ENCODE data around the gene ZBTB22. TPM values are rescaled to one million over a fixed set of nuclear protein-coding genes. Genes with fewer than 3 reads are reported as not detected.
A peak's percentile ranks its signal among the peaks of the same experiment; 100 is the strongest.

Gene ZBTB22
- total and polyA plus RNA-seq, 4 donors, result 1.6 to 7.8 (median 4.7) TPM

- TF ChIP-seq YY1 (IDR thresholded peaks at IDR 0.05) (no peak), HNF4G (IDR thresholded peaks at IDR 0.05) (no peak), ATF3 (IDR thresholded peaks at IDR 0.05) (no peak), EGR1 (IDR thresholded peaks at IDR 0.05; ENCODE audit: low read depth in 2 of 2) (no peak), JUND (IDR thresholded peaks at IDR 0.05) (no peak), GABPA (IDR thresholded peaks at IDR 0.05 in 1 of 2, conservative IDR thresholded peaks at IDR 0.05 in 1 of 2) (no peak), CTCF (IDR thresholded peaks at IDR 0.05; ENCODE audit: low read depth, low read length, missing input control) (no peak), FOXA2 (IDR thresholded peaks at IDR 0.05) (no peak), HNF4A (conservative IDR thresholded peaks at IDR 0.05) (no peak), RXRA (IDR thresholded peaks at IDR 0.05) (no peak)
- H3K4me1 ChIP-seq (ENCODE audit: control insufficient read depth in 4 of 4, insufficient read depth in 4 of 4, low read length in 3 of 4), result peaks cover 15 to 60% (median 47%) of the 10 kb centered on the region in 4 donors
- H3K9me3 ChIP-seq (ENCODE audit: control insufficient read depth in 4 of 4, low read length in 3 of 4), result no peaks in the 10 kb centered on the region
- no peak overlapping the region for H3K9ac ChIP-seq (ENCODE audit: low read depth in 1 of 2, low read length in 2 of 2)
- H3K27me3 ChIP-seq (ENCODE audit: control insufficient read depth in 4 of 4, insufficient read depth in 4 of 4, low read length in 3 of 4), result no peaks in the 10 kb centered on the region
- WGBS, result 93% methylated on average over 17 of the region's 17 CpGs
- DNase-seq (ENCODE audit: low spot score), result no peak
- no peak overlapping the region for H3K4me3 ChIP-seq (ENCODE audit: low read depth in 1 of 3, low read length in 3 of 3)
- peaks cover 0 to 16% (median 8%) of the 10 kb centered on the region in 4 donors for H3K36me3 ChIP-seq (ENCODE audit: control insufficient read depth in 4 of 4, insufficient read depth in 3 of 4, low read depth in 1 of 4, low read length in 3 of 4)
- no peak overlapping the region for H3K27ac ChIP-seq (ENCODE audit: low read depth in 1 of 2, low read length in 2 of 2)
Measured at GRCh38 chr6:33315793-33316602, 1.5 kb downstream of the ZBTB22 start.

GRCh38 chr6:33314943-33315792 is 2.4 kb downstream of the ZBTB22 start:
- Histone ChIP-seq H3K4me1 (ENCODE audit: control insufficient read depth in 4 of 4, insufficient read depth in 4 of 4, low read length in 3 of 4) (peaks cover 11 to 55% (median 40%) of the 10 kb centered on the region in 4 donors), H3K27ac (ENCODE audit: low read depth in 1 of 2, low read length in 2 of 2) (peak overlapping the region; percentile 98 to 99), H3K4me3 (ENCODE audit: low read depth in 1 of 3, low read length in 3 of 3) (peak overlapping the region in 2 of 3 donors; percentile 6 to 88), H3K36me3 (ENCODE audit: control insufficient read depth in 4 of 4, insufficient read depth in 3 of 4, low read depth in 1 of 4, low read length in 3 of 4) (peaks cover 0 to 13% (median 8%) of the 10 kb centered on the region in 4 donors), H3K27me3 (ENCODE audit: control insufficient read depth in 4 of 4, insufficient read depth in 4 of 4, low read length in 3 of 4) (no peaks in the 10 kb centered on the region), H3K9me3 (ENCODE audit: control insufficient read depth in 4 of 4, low read length in 3 of 4) (no peaks in the 10 kb centered on the region), H3K9ac (ENCODE audit: low read depth in 1 of 2, low read length in 2 of 2) (no peak overlapping the region)
- DNase-seq (ENCODE audit: low spot score), result peak; percentile 72
- 50% methylated on average over 47 of the region's 47 CpGs for WGBS
- TF ChIP-seq JUND (IDR thresholded peaks at IDR 0.05) (no peak), RAD21 (IDR thresholded peaks at IDR 0.05) (no peak), EGR1 (IDR thresholded peaks at IDR 0.05; ENCODE audit: low read depth in 2 of 2) (no peak), HNF4A (conservative IDR thresholded peaks at IDR 0.05) (no peak), MAX (IDR thresholded peaks at IDR 0.05) (no peak), FOXA1 (IDR thresholded peaks at IDR 0.05) (no peak), RXRA (IDR thresholded peaks at IDR 0.05) (no peak), REST (IDR thresholded peaks at IDR 0.05) (no peak), ZBTB33 (IDR thresholded peaks at IDR 0.05) (no peak), YY1 (IDR thresholded peaks at IDR 0.05) (no peak), ATF3 (IDR thresholded peaks at IDR 0.05) (no peak), TAF1 (conservative IDR thresholded peaks at IDR 0.05) (no peak), HNF4G (IDR thresholded peaks at IDR 0.05) (no peak), FOXA2 (IDR thresholded peaks at IDR 0.05) (no peak), SP1 (IDR thresholded peaks at IDR 0.05) (no peak), NR2F2 (IDR thresholded peaks at IDR 0.05) (no peak), CTCF (IDR thresholded peaks at IDR 0.05; ENCODE audit: low read depth, low read length, missing input control) (no peak)

All from liver (tissue), 9 donors.